GM23338 (cell line): Measurements from ENCODE around the gene REEP1. TPM values are rescaled to one million over a fixed set of nuclear protein-coding genes. Genes with fewer than 3 reads are reported as not detected.

Experiments used
- ATAC-seq: fragments of 200-7000 bp; cut with Tn5 transposase; 3 replicates; pipeline ENCODE4 v1.9.1; 2020
- DNase-seq: peaks from one replicate; pipeline ENCODE4 v3.0.0-alpha.2; 2015; ENCODE audit warnings: low spot score
- H2AFZ ChIP-seq: fragments of 200-600 bp; sonication (generic); 2 replicates; pipeline ENCODE4 v1.8.0; 2016; ENCODE audit warnings: antibody characterized with exemption, mild to moderate bottlenecking, moderate library complexity
- H3F3A ChIP-seq: fragments of 200-600 bp; sonication (generic); replicated peaks from 2 replicates; pipeline ENCODE4 v1.8.0; 2017; ENCODE audit warnings: antibody characterized with exemption, mixed run types, low read depth
- H3K27ac ChIP-seq: fragments of 200-600 bp; sonication (generic); 2 replicates; pipeline ENCODE4 v1.6.1; 2016; ENCODE audit warnings: low read depth
- H3K27me3 ChIP-seq: fragments of 200-600 bp; sonication (generic); 2 replicates; pipeline ENCODE4 v1.8.0; 2016; ENCODE audit warnings: mild to moderate bottlenecking, mixed run types, moderate library complexity; ENCODE audit not compliant: insufficient read depth
- H3K36me3 ChIP-seq: fragments of 200-600 bp; sonication (generic); 2 replicates; pipeline ENCODE4 v1.8.0; 2016; ENCODE audit warnings: mild to moderate bottlenecking; ENCODE audit not compliant: insufficient read depth
- H3K4me1 ChIP-seq: fragments of 200-600 bp; sonication (generic); 2 replicates; pipeline ENCODE4 v1.8.0; 2016; ENCODE audit warnings: mild to moderate bottlenecking, moderate library complexity; ENCODE audit not compliant: insufficient read depth
- H3K4me2 ChIP-seq: fragments of 200-600 bp; sonication (generic); 2 replicates; pipeline ENCODE4 v1.7.1; 2017; ENCODE audit warnings: mixed run types
- H3K4me3 ChIP-seq: fragments of 200-600 bp; sonication (generic); 2 replicates; pipeline ENCODE4 v1.6.1; 2016; ENCODE audit warnings: mixed run types
- H3K79me2 ChIP-seq: fragments of 200-600 bp; sonication (generic); replicated peaks from 2 replicates; pipeline ENCODE4 v1.8.0; 2017; ENCODE audit warnings: mild to moderate bottlenecking; ENCODE audit not compliant: insufficient read depth
- H3K9me2 ChIP-seq: fragments of 200-600 bp; sonication (generic); 2 replicates; pipeline ENCODE4 v1.8.0; 2017; ENCODE audit not compliant: insufficient read depth
- H4K20me1 ChIP-seq: fragments of 200-600 bp; sonication (generic); replicated peaks from 2 replicates; pipeline ENCODE4 v1.8.0; 2017; ENCODE audit warnings: mild to moderate bottlenecking; ENCODE audit not compliant: insufficient read depth
- H3K27ac Mint-ChIP-seq: 2 replicates; pipeline ENCODE4 v1.8.0; 2020; ENCODE audit warnings: inconsistent platforms, mild to moderate bottlenecking, moderate library complexity, mixed read lengths
- H3K27me3 Mint-ChIP-seq: 3 replicates; pipeline ENCODE4 v1.8.0; 2022; ENCODE audit warnings: low read depth, mild to moderate bottlenecking, moderate library complexity, mixed read lengths, inconsistent platforms; ENCODE audit not compliant: insufficient read depth, poor library complexity
- H3K36me3 Mint-ChIP-seq: 3 replicates; pipeline ENCODE4 v1.8.0; 2021; ENCODE audit warnings: low read depth, mild to moderate bottlenecking, inconsistent platforms, moderate library complexity, mixed read lengths
- H3K4me1 Mint-ChIP-seq: 3 replicates; pipeline ENCODE4 v1.8.0; 2020; ENCODE audit warnings: mild to moderate bottlenecking, inconsistent platforms, mixed read lengths
- H3K4me3 Mint-ChIP-seq: 3 replicates; pipeline ENCODE4 v1.8.0; 2021; ENCODE audit warnings: moderate library complexity, mild to moderate bottlenecking, inconsistent platforms, mixed read lengths
- H3K9me3 Mint-ChIP-seq: 3 replicates; pipeline ENCODE4 v1.8.0; 2020; ENCODE audit warnings: moderate library complexity, mild to moderate bottlenecking, inconsistent platforms, mixed read lengths
- ETS1 ChIP-seq: IDR thresholded peaks from 2 replicates; pipeline ENCODE4 v1.6.1; 2016; ENCODE audit warnings: antibody characterized with exemption
- JUNB ChIP-seq: IDR thresholded peaks from one replicate; pipeline ENCODE4 v1.6.1; 2016; ENCODE audit warnings: antibody characterized with exemption; ENCODE audit not compliant: unreplicated experiment
- STAT1 ChIP-seq: IDR thresholded peaks from one replicate; pipeline ENCODE4 v1.6.1; 2016; ENCODE audit warnings: antibody characterized with exemption; ENCODE audit not compliant: unreplicated experiment
- ZNF462 ChIP-seq: fragments of 250-450 bp; sonication (Bioruptor Pico); IDR thresholded peaks from 2 replicates; pipeline ENCODE4 v1.5.0; 2020; ENCODE audit warnings: mild to moderate bottlenecking, moderate library complexity
- polyA plus RNA-seq: library from polyadenylated mRNA; unstranded; fragments of >200 nt; fragmentation: Nextera tagmentation; extraction: Ambion mirVana; gene quantifications from 2 replicates; pipeline ENCODE4 v1.2.1, GENCODE V29; 2016
- total RNA-seq: library from RNA; depleted of rRNA; stranded (reverse); fragments of >200 nt; shearing (Covaris generic); gene quantifications from 2 replicates; pipeline ENCODE4 v1.2.3, GENCODE V29; 2014
- TF ChIP-seq, protein P1 (sequence below), 2 experiments: fragments of 200-600 bp in 1 of 2; sonication (generic) in 1 of 2; conservative IDR thresholded peaks; 2 replicates each; pipeline versions ENCODE4 v1.5.1 to v1.6.1; 2016 to 2017; ENCODE audit warnings: antibody characterized with exemption in 2 of 2, low read depth in 2 of 2, mild to moderate bottlenecking in 2 of 2, moderate library complexity in 1 of 2

The REEP1 gene
- total and polyA plus RNA-seq, 2 experiments from 2014 or later: 1.6 to 1.8 TPM

DNA sequence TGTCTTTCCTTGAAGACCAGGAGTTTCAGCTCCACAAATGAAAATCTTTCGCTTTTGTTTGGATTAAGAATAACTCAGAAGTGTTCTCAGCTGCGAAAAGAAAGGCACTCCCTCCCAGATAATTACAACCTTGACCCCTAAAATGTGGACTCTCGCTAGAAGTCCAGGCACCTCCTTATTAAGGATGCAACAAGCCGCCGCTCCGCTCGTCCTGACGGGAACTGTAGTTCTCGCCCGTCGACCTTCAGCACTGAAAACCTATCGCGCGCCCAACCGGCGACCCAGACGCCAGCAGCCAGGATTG is 142.7 kb downstream of the REEP1 start:
- peak overlapping the region; percentile 85 for H3K4me2 ChIP-seq
- Mint-ChIP-seq H3K27me3 (peaks cover 9% of the 10 kb centered on the region), H3K36me3 (peaks cover 23% of the 10 kb centered on the region), H3K4me3 (peak overlapping the region; percentile 90), H3K27ac (peak overlapping the region; percentile 99), H3K4me1 (peaks cover 16% of the 10 kb centered on the region), H3K9me3 (peaks cover 3% of the 10 kb centered on the region; the same call in 1 of the 3 replicates)
- H3K36me3 ChIP-seq: peaks cover 4% of the 10 kb centered on the region; the same call in 1 of the 2 replicates
- 0 out of 2 replicates have a peak overlapping the region, but pooled peaks have one; percentile 27 for H3K27ac ChIP-seq
- no peaks in the 10 kb centered on the region for H3K27me3 ChIP-seq
- no peaks in the 10 kb centered on the region for H3K9me2 ChIP-seq
- DNase-seq: peak; percentile 98
- no peak overlapping the region for H2AFZ ChIP-seq
- peaks cover 52% of the 10 kb centered on the region for H3K79me2 ChIP-seq
- ATAC-seq: no peak
- peak overlapping the region; percentile 81 for H3K4me3 ChIP-seq
- TF ChIP-seq, protein P1, sequence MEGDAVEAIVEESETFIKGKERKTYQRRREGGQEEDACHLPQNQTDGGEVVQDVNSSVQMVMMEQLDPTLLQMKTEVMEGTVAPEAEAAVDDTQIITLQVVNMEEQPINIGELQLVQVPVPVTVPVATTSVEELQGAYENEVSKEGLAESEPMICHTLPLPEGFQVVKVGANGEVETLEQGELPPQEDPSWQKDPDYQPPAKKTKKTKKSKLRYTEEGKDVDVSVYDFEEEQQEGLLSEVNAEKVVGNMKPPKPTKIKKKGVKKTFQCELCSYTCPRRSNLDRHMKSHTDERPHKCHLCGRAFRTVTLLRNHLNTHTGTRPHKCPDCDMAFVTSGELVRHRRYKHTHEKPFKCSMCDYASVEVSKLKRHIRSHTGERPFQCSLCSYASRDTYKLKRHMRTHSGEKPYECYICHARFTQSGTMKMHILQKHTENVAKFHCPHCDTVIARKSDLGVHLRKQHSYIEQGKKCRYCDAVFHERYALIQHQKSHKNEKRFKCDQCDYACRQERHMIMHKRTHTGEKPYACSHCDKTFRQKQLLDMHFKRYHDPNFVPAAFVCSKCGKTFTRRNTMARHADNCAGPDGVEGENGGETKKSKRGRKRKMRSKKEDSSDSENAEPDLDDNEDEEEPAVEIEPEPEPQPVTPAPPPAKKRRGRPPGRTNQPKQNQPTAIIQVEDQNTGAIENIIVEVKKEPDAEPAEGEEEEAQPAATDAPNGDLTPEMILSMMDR (conservative IDR thresholded peaks at IDR 0.05; ENCODE audit: low read depth in 2 of 2): no peak
- TF ChIP-seq STAT1 (no peak), ZNF462 (no peak), JUNB (no peak), ETS1 (peak; percentile 36; the same call in 1 of the 2 replicates)
- H4K20me1 ChIP-seq: peaks cover 21% of the 10 kb centered on the region
- peaks cover 5% of the 10 kb centered on the region; the same call in 1 of the 2 replicates for H3K4me1 ChIP-seq
- H3F3A ChIP-seq: no peaks in the 10 kb centered on the region
